Gastroesophageal sphincter (tissue), 3 donors: Measurements from ENCODE around the gene ZNF554.

Experiments
- CTCF ChIP-seq, 4 experiments: fragments of 200-600 bp in 2 of 4; fragments of 450-650 bp in 2 of 4; sonication (generic) in 1 of 4; IDR thresholded peaks; one replicate each; pipeline ENCODE4 v1.5.1; 2017 to 2019; ENCODE audit warnings: antibody characterized with exemption in 4 of 4, mild to moderate bottlenecking in 2 of 4, moderate library complexity in 2 of 4
- POLR2A ChIP-seq, 2 donors: fragments of 450-650 bp; IDR thresholded peaks; one replicate each; pipeline ENCODE4 v1.6.1; 2017; ENCODE audit warnings: antibody characterized with exemption in 2 of 2, mild to moderate bottlenecking in 2 of 2, moderate library complexity in 1 of 2
- POLR2AphosphoS5 ChIP-seq: sonication (generic); formaldehyde crosslinking; IDR thresholded peaks from one replicate; pipeline ENCODE4 v1.6.1; 2017; ENCODE audit warnings: antibody characterized with exemption

GRCh38 chr19:2845107-2845506 lies 25.4 kb downstream of the ZNF554 start:
- TF ChIP-seq CTCF (IDR thresholded peaks at IDR 0.05) (no peak), POLR2A (IDR thresholded peaks at IDR 0.05) (no peak), POLR2AphosphoS5 (no peak)
